GM13977 (cell line): Measurements from ENCODE around the gene IP6K1.

ENCODE experiments used
- DNase-seq: peaks from one replicate; pipeline ENCODE4 v3.0.0; 2012; ENCODE audit warnings: low spot score
- in situ Hi-C: fragments of 300-500 bp; cut with MboI; formaldehyde crosslinking; loops from one replicate; pipeline ENCODE4 v1.12.0; 2022; ENCODE audit warnings: low sequenced_read_pairs, low pct_unique_long_range_greater_than_20kb, mixed read lengths, inconsistent platforms; ENCODE audit not compliant: unreplicated experiment
- TF ChIP-seq, protein P1 (sequence below): IDR thresholded peaks from 2 replicates; pipeline ENCODE4 v1.5.1; 2012; ENCODE audit warnings: mild to moderate bottlenecking, control low read depth; ENCODE audit not compliant: insufficient read depth; ENCODE audit errors: extremely low read depth, missing control alignments

The IP6K1 gene

DNA sequence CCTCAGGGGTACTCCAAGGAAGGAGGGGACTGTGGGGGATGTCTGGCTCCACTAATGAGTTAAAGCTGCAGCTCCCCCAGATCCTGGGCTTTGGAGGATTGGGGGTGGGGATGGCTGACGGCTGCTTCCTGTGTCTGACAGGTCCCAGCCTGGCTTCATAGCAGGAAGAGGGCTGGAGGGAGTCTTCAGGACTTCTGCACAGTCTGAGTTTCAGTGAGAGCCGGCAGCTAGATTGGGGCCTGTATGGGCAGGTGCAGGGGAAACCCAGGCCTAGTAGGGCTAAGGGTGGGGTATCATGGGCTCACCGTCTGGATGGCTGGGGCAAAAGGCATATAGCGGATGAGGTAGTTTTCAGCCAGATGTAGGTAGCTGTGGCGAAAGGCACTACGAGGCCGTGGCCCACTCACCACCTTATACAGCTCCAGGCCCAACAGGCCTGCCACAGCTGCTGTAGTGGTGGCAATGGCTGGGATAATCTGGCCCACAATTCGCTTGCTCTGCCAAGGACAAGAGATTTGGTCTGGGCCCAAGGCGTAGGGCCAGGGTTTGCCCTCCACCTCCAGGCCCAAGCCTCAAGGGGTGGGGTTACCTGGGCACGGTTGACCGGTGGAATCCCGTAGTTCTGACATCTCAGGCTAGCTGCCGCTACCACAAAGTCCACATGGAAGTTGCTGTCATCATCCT lies 21.2 kb upstream of the IP6K1 start:
- TF ChIP-seq, protein P1, sequence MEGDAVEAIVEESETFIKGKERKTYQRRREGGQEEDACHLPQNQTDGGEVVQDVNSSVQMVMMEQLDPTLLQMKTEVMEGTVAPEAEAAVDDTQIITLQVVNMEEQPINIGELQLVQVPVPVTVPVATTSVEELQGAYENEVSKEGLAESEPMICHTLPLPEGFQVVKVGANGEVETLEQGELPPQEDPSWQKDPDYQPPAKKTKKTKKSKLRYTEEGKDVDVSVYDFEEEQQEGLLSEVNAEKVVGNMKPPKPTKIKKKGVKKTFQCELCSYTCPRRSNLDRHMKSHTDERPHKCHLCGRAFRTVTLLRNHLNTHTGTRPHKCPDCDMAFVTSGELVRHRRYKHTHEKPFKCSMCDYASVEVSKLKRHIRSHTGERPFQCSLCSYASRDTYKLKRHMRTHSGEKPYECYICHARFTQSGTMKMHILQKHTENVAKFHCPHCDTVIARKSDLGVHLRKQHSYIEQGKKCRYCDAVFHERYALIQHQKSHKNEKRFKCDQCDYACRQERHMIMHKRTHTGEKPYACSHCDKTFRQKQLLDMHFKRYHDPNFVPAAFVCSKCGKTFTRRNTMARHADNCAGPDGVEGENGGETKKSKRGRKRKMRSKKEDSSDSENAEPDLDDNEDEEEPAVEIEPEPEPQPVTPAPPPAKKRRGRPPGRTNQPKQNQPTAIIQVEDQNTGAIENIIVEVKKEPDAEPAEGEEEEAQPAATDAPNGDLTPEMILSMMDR, result no peak
- DNase-seq, result no peak
- in situ Hi-C loops, result no loop called here

- in situ Hi-C loops, result no loop called here
- TF ChIP-seq, protein P1, result no peak
- DNase-seq, result no peak
These were observed 20.5 kb upstream of the IP6K1 start for GRCh38 chr3:49806850-49807249.

DNA sequence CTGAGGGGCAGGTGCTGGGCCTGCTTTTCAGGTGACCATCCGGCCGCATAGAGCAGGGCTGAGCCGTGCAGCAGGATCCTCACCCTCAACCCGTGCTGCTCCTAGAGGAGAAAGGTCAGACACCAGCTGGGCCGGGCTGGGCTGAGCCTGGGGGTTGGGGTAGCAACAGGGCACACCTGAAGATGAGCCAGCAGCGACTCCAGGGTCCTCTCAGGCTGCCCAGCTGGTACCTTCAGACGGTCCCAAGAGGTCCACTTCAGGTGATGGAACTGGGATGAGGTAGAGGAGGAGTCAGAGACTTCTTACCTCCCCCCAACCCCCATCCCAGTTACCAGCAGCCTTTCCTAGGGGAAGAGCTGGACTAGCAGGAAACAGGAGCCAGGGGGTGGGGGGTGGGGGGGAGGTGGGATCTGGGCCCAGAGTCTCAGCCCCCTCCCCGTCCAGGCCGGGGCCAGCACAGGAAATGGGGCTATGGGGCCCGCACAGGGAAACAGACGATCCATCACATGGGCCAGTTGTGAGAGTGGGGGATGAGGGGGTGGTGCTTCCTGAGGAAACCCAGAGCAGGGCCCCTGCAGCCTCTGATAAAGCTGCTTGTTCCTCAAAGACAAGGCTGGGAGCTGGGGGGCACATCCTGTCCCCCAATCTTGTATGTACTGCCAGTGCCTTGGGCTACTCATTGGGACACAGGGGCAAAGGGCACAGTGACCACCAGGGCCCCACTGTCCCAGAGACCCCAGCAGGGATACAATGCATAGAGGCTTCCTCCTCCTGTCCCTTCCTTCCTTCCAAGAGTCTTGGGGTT lies 19.8 kb upstream of the IP6K1 start:
- DNase-seq, result no peak
- TF ChIP-seq, protein P1, result no peak
- in situ Hi-C loops, result no loop called here

- in situ Hi-C loops, result no loop called here
- TF ChIP-seq, protein P1, result no peak
- DNase-seq, result no peak
These were observed 19.0 kb upstream of the IP6K1 start for GRCh38 chr3:49805367-49805782.

- in situ Hi-C loops, result no loop called here
- no peak for DNase-seq
- TF ChIP-seq, protein P1, result no peak
These were observed 18.0 kb upstream of the IP6K1 start for GRCh38 chr3:49804141-49805041.

- TF ChIP-seq, protein P1, result no peak
- peak; percentile 58 for DNase-seq
- in situ Hi-C loops, result no loop called here
These were observed 17.3 kb upstream of the IP6K1 start for GRCh38 chr3:49803465-49804140.
